GM12878 (cell line): ENCODE data around the gene SLC6A1. TPM values are rescaled to one million over a fixed set of nuclear protein-coding genes. Genes with fewer than 3 reads are reported as not detected.

Source experiments
- ATAC-seq: fragments of 200-7000 bp; cut with Tn5 transposase; 3 replicates; pipeline ENCODE4 v1.9.1; 2020; ENCODE audit warnings: mild to moderate bottlenecking, moderate library complexity
- BruUV-seq: library from RNA; stranded (reverse); fragments of 400-500 nt; replicated peaks from 2 replicates; lab custom pipeline; 2021; lab: Mats Ljungman, UMichigan
- CTCF ChIA-PET: fragments of 300-600 bp; sonication (Branson Sonifier 250); formaldehyde crosslinking; extraction: SDS; loops from one replicate; lab custom pipeline; 2021; ENCODE audit warnings: inconsistent platforms; lab: Yijun Ruan, JAX
- POLR2A ChIA-PET: fragments of 350-600 bp; formaldehyde crosslinking; extraction: SDS; loops from one replicate; lab custom pipeline; 2021; ENCODE audit warnings: inconsistent platforms; lab: Charles Lee
- RAD21 ChIA-PET: fragments of 300-600 bp; sonication (Branson Sonifier 250); formaldehyde crosslinking; loops from one replicate; lab custom pipeline; 2023; ENCODE audit warnings: antibody characterized with exemption; ENCODE audit not compliant: unreplicated experiment; lab: Charles Lee
- SMC1A ChIA-PET: fragments of 300-600 bp; sonication (Branson Sonifier 250); formaldehyde crosslinking; loops from one replicate; lab custom pipeline; 2023; ENCODE audit not compliant: unreplicated experiment, uncharacterized antibody; lab: Charles Lee
- DNase-seq: peaks from one replicate; pipeline ENCODE4 v3.0.0-alpha.2; 2011; ENCODE audit warnings: low read depth, low spot score
- FAIRE-seq: peaks from 3 replicates; lab custom pipeline; 2011; peaks lifted over from hg19 to GRCh38; lab: Jason Lieb, UNC
- H2AFZ ChIP-seq: 2 replicates; pipeline ENCODE4 v1.6.0; 2011; ENCODE audit warnings: low read depth, low read length, control low read depth; ENCODE audit not compliant: control insufficient read depth
- H3K27ac ChIP-seq: 2 replicates; pipeline ENCODE4 v1.5.1; 2011; ENCODE audit warnings: control low read depth; ENCODE audit not compliant: control insufficient read depth, insufficient read depth
- H3K27me3 ChIP-seq, 2 experiments: replicated peaks in 1 of 2; 2 replicates each; pipeline versions ENCODE4 v1.6.0 to v1.6.1; 2011; ENCODE audit warnings: low read length in 1 of 2; ENCODE audit not compliant: control insufficient read depth in 2 of 2, insufficient read depth in 2 of 2
- H3K36me3 ChIP-seq, 2 experiments: 2 replicates each; pipeline ENCODE4 v1.5.1; 2011; ENCODE audit warnings: low read length in 1 of 2; ENCODE audit not compliant: control insufficient read depth in 2 of 2, insufficient read depth in 2 of 2
- H3K4me1 ChIP-seq: 2 replicates; pipeline ENCODE4 v1.6.1; 2011; ENCODE audit warnings: mild to moderate bottlenecking, low read length, moderate library complexity, mixed read lengths; ENCODE audit not compliant: control insufficient read depth, insufficient read depth
- H3K4me2 ChIP-seq: 2 replicates; pipeline ENCODE4 v1.6.0; 2011; ENCODE audit warnings: control low read depth; ENCODE audit not compliant: control insufficient read depth, insufficient read depth
- H3K4me3 ChIP-seq: fragments of 200-600 bp; sonication (generic); 2 replicates; pipeline ENCODE4 v1.5.1; 2016
- H3K79me2 ChIP-seq: 2 replicates; pipeline ENCODE4 v1.6.0; 2011; ENCODE audit warnings: low read length; ENCODE audit not compliant: control insufficient read depth, insufficient read depth
- H3K9ac ChIP-seq: 2 replicates; pipeline ENCODE4 v1.8.0; 2011; ENCODE audit warnings: low read length, control low read depth, mixed read lengths; ENCODE audit not compliant: control insufficient read depth, insufficient read depth
- H3K9me3 ChIP-seq: replicated peaks from 3 replicates; pipeline ENCODE4 v1.5.1; 2011; ENCODE audit warnings: mild to moderate bottlenecking, low read length; ENCODE audit not compliant: control insufficient read depth, insufficient read depth
- H4K20me1 ChIP-seq: 2 replicates; pipeline ENCODE4 v1.6.0; 2011; ENCODE audit not compliant: control insufficient read depth, insufficient read depth
- ATF2 ChIP-seq: IDR thresholded peaks from 2 replicates; pipeline ENCODE4 v1.6.1; 2012; ENCODE audit warnings: low read length, inconsistent platforms
- BACH1 ChIP-seq: fragments of 450-650 bp; IDR thresholded peaks from 2 replicates; pipeline ENCODE4 v1.6.1; 2017; ENCODE audit warnings: mild to moderate bottlenecking, borderline replicate concordance
- BCLAF1 ChIP-seq: fragments of 450-650 bp; IDR thresholded peaks from 2 replicates; pipeline ENCODE4 v1.6.1; 2017; ENCODE audit warnings: antibody characterized with exemption, mild to moderate bottlenecking, moderate library complexity
- CBFB ChIP-seq: IDR thresholded peaks from 2 replicates; pipeline ENCODE4 v1.6.1; 2016; ENCODE audit warnings: antibody characterized with exemption, low read depth
- CHD2 ChIP-seq: IDR thresholded peaks from 2 replicates; pipeline ENCODE4 v1.6.1; 2011; ENCODE audit warnings: low read depth, low read length, improper control_type of control experiment, borderline replicate concordance
- MLLT1 ChIP-seq: fragments of 450-650 bp; IDR thresholded peaks from 2 replicates; pipeline ENCODE4 v1.6.1; 2016; ENCODE audit warnings: mild to moderate bottlenecking
- NFIC ChIP-seq: IDR thresholded peaks from 2 replicates; pipeline ENCODE4 v1.6.1; 2012; ENCODE audit warnings: low read depth, mild to moderate bottlenecking, inconsistent platforms, low read length, moderate library complexity
- NR2C2 ChIP-seq: IDR thresholded peaks from 2 replicates; pipeline ENCODE4 v1.6.1; 2011; ENCODE audit warnings: borderline replicate concordance, low read depth; ENCODE audit not compliant: control insufficient read depth, insufficient read length
- RAD21 ChIP-seq: IDR thresholded peaks from 2 replicates; pipeline ENCODE4 v1.6.1; 2011; ENCODE audit warnings: mild to moderate bottlenecking, low read depth, low read length, moderate library complexity; ENCODE audit not compliant: insufficient read depth
- RAD51 ChIP-seq: fragments of 450-650 bp; IDR thresholded peaks from 2 replicates; pipeline ENCODE4 v1.6.1; 2016; ENCODE audit warnings: moderate library complexity, mild to moderate bottlenecking, inconsistent platforms
- RUNX3 ChIP-seq: IDR thresholded peaks from 2 replicates; pipeline ENCODE4 v1.6.1; 2012; ENCODE audit warnings: low read length, inconsistent platforms
- SIN3A ChIP-seq: IDR thresholded peaks from 2 replicates; pipeline ENCODE4 v1.6.1; 2012; ENCODE audit warnings: low read depth, low read length, improper control_type of control experiment
- STAT3 ChIP-seq: IDR thresholded peaks from 2 replicates; pipeline ENCODE4 v1.6.1; 2011; ENCODE audit warnings: low read depth, low read length, improper control_type of control experiment
- ZNF207 ChIP-seq: fragments of 450-650 bp; IDR thresholded peaks from 2 replicates; pipeline ENCODE4 v1.6.1; 2014; ENCODE audit warnings: antibody characterized with exemption, mild to moderate bottlenecking, borderline replicate concordance
- WGBS: methylation state at CpG from one replicate; pipeline ENCODE4 v1.1.6; 2016; ENCODE audit warnings: low lambda C conversion rate; ENCODE audit not compliant: insufficient replicate concordance, insufficient coverage; ENCODE audit errors: missing lambda C conversion rate; 5-methylcytosine and 5-hydroxymethylcytosine counted together
- in situ Hi-C: fragments of 300-500 bp; cut with MboI; formaldehyde crosslinking; loops from 9 replicates; pipeline ENCODE4 v1.14.3; 2018; ENCODE audit warnings: mixed read lengths
- intact Hi-C: fragments of 100-400 bp; cut with micrococcal nuclease; formaldehyde crosslinking; loops from one replicate; pipeline ENCODE4 v1.14.2; 2022; ENCODE audit not compliant: unreplicated experiment
- polyA plus RNA-seq, 11 experiments: library from polyadenylated mRNA; depleted of rRNA in 4 of 11; unstranded in 6 of 11; stranded (reverse) in 5 of 11; fragments of >200 nt; fragmentation: Nextera tagmentation in 4 of 11; fragmentation: Illumina TruSeq in 1 of 11; extraction: Ambion mirVana in 4 of 11; extraction: Trizol in 1 of 11; gene quantifications; 1 replicate in 1 of 11; 2 replicates in 10 of 11; pipeline versions ENCODE4 v1.2.1 to v1.2.3, GENCODE V29; 2011 to 2016; ENCODE audit warnings: inconsistent platforms in 2 of 11, missing spikeins in 2 of 11, low read depth in 1 of 11
- total RNA-seq, 4 experiments: library from RNA; depleted of rRNA in 3 of 4; stranded (reverse); fragments of >200 nt in 3 of 4; fragmentation: Illumina TruSeq in 1 of 4; extraction: Trizol in 1 of 4; gene quantifications; 2 replicates each; pipeline versions ENCODE4 v1.2.1 to v1.2.3, GENCODE V29; 2013 to 2021
- TF ChIP-seq, protein P1 (sequence below): fragments of 450-650 bp; IDR thresholded peaks from 2 replicates; pipeline ENCODE4 v1.6.1; 2018; ENCODE audit warnings: mild to moderate bottlenecking, low read depth, moderate library complexity; ENCODE audit not compliant: partially characterized antibody

SLC6A1 gene
- total and polyA plus RNA-seq, 10 of the 15 experiments (the other 5 are each of a cell fraction or from before 2014, with no cell fraction given), result not detected

GRCh38 chr3:10968401-10968800 lies 24.1 kb upstream of the SLC6A1 start:
- Histone ChIP-seq H3K36me3 (no peaks in the 10 kb centered on the region), H3K79me2 (no peaks in the 10 kb centered on the region), H3K4me3 (no peak overlapping the region), H3K9me3 (no peaks in the 10 kb centered on the region), H3K27ac (no peak overlapping the region), H3K4me1 (no peaks in the 10 kb centered on the region), H3K4me2 (no peak overlapping the region), H2AFZ (no peak overlapping the region), H3K9ac (no peak overlapping the region), H4K20me1 (no peaks in the 10 kb centered on the region), H3K27me3 (no peaks in the 10 kb centered on the region)
- ATAC-seq, result no peak
- WGBS, result 31% methylated on average over 4 of the region's 4 CpGs
- RAD21 ChIA-PET, result no interaction called here
- in situ Hi-C loops (no loop called here), intact Hi-C loops (no loop called here)
- no TSS peak for BruUV-seq
- CTCF ChIA-PET, result interaction anchor here (1.1 kb wide), 1 partner anchor 22 kb away, joined by 3 read pairs; no protein-coding TSS in a partner anchor
- POLR2A ChIA-PET, result no interaction called here
- DNase-seq, result no peak
- SMC1A ChIA-PET, result no interaction called here
- FAIRE-seq, result no peak
- TF ChIP-seq CHD2 (no peak), ATF2 (no peak), RAD21 (no peak), RAD51 (no peak), BCLAF1 (no peak), CBFB (no peak), ZNF207 (no peak), BACH1 (no peak), RUNX3 (no peak), STAT3 (no peak), MLLT1 (no peak), SIN3A (no peak), NFIC (no peak), NR2C2 (no peak)
- TF ChIP-seq, protein P1, sequence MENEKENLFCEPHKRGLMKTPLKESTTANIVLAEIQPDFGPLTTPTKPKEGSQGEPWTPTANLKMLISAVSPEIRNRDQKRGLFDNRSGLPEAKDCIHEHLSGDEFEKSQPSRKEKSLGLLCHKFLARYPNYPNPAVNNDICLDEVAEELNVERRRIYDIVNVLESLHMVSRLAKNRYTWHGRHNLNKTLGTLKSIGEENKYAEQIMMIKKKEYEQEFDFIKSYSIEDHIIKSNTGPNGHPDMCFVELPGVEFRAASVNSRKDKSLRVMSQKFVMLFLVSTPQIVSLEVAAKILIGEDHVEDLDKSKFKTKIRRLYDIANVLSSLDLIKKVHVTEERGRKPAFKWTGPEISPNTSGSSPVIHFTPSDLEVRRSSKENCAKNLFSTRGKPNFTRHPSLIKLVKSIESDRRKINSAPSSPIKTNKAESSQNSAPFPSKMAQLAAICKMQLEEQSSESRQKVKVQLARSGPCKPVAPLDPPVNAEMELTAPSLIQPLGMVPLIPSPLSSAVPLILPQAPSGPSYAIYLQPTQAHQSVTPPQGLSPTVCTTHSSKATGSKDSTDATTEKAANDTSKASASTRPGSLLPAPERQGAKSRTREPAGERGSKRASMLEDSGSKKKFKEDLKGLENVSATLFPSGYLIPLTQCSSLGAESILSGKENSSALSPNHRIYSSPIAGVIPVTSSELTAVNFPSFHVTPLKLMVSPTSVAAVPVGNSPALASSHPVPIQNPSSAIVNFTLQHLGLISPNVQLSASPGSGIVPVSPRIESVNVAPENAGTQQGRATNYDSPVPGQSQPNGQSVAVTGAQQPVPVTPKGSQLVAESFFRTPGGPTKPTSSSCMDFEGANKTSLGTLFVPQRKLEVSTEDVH, result no peak
